SK-N-MC (cell line): ENCODE results near the gene CYB561.

Experiments used
- DNase-seq: peaks from one replicate; pipeline ENCODE4 v3.0.0-alpha.2; 2011; ENCODE audit warnings: low read depth, low spot score
- H3K27ac ChIP-seq: fragments of 200-600 bp; sonication (generic); 2 replicates; pipeline ENCODE4 v1.5.1; 2016; ENCODE audit warnings: mixed run types
- H3K36me3 ChIP-seq: fragments of 200-600 bp; sonication (generic); 2 replicates; pipeline ENCODE4 v1.6.1; 2017; ENCODE audit warnings: antibody characterized with exemption, low read length, mixed read lengths; ENCODE audit not compliant: insufficient read depth
- H3K4me3 ChIP-seq: fragments of 200-600 bp; sonication (generic); 2 replicates; pipeline ENCODE4 v1.5.1; 2016
- H3K9ac ChIP-seq: fragments of 200-600 bp; sonication (generic); 2 replicates; pipeline ENCODE4 v1.8.0; 2017; ENCODE audit warnings: mixed run types, mixed read lengths; ENCODE audit not compliant: insufficient read length
- H3K9me3 ChIP-seq: fragments of 200-600 bp; sonication (generic); 2 replicates; pipeline ENCODE4 v1.6.1; 2017; ENCODE audit warnings: low read depth, mild to moderate bottlenecking, antibody characterized with exemption, low read length, moderate library complexity, mixed read lengths
- EZH2 ChIP-seq: fragments of 200-600 bp; sonication (generic); IDR thresholded peaks from one replicate; pipeline ENCODE4 v1.6.1; 2017; ENCODE audit warnings: antibody characterized with exemption
- FOXP2 ChIP-seq: optimal IDR thresholded peaks from 2 replicates; pipeline ENCODE3; 2011; ENCODE audit warnings: mild to moderate bottlenecking, moderate library complexity; ENCODE audit not compliant: insufficient read depth; ENCODE audit errors: extremely low read length, control extremely low read depth
- POLR2AphosphoS5 ChIP-seq: IDR thresholded peaks from 2 replicates; pipeline ENCODE4 v1.6.1; 2012; ENCODE audit warnings: mild to moderate bottlenecking, low read depth, low read length, borderline replicate concordance

The CYB561 gene

GRCh38 chr17:63405741-63406261, 40.3 kb downstream of the CYB561 start:
- no peak for TF ChIP-seq EZH2
- no peak for TF ChIP-seq POLR2AphosphoS5
- no peak for TF ChIP-seq FOXP2
- no peak overlapping the region for H3K9ac ChIP-seq
- H3K36me3 ChIP-seq = no peaks in the 10 kb centered on the region
- no peaks in the 10 kb centered on the region for H3K9me3 ChIP-seq
- no peak overlapping the region for H3K27ac ChIP-seq
- DNase-seq = peak; percentile 75
- H3K4me3 ChIP-seq = no peak overlapping the region

- no peaks in the 10 kb centered on the region for H3K9me3 ChIP-seq
- no peak for DNase-seq
- no peak overlapping the region for H3K9ac ChIP-seq
- H3K36me3 ChIP-seq = no peaks in the 10 kb centered on the region
- H3K4me3 ChIP-seq = no peak overlapping the region
- H3K27ac ChIP-seq = no peak overlapping the region
- no peak for TF ChIP-seq POLR2AphosphoS5
- TF ChIP-seq FOXP2 = no peak
- no peak for TF ChIP-seq EZH2
Observed at GRCh38 chr17:63405020-63405419, 41.1 kb downstream of the CYB561 start.

GRCh38 chr17:63402431-63403212, 43.5 kb downstream of the CYB561 start:
- no peak for DNase-seq
- TF ChIP-seq POLR2AphosphoS5 (no peak), FOXP2 (no peak), EZH2 (no peak)

GRCh38 chr17:63399856-63400255, 46.2 kb downstream of the CYB561 start:
- Histone ChIP-seq H3K4me3 (no peak overlapping the region), H3K36me3 (no peaks in the 10 kb centered on the region), H3K27ac (no peak overlapping the region), H3K9ac (no peak overlapping the region), H3K9me3 (no peaks in the 10 kb centered on the region)
- no peak for DNase-seq
- no peak for TF ChIP-seq POLR2AphosphoS5

More at GRCh38 chr17:63402431-63403212, 43.5 kb downstream of the CYB561 start:
- H3K27ac ChIP-seq = no peak overlapping the region
- H3K4me3 ChIP-seq = no peak overlapping the region
- H3K9ac ChIP-seq = no peak overlapping the region
- H3K36me3 ChIP-seq = no peaks in the 10 kb centered on the region
- no peaks in the 10 kb centered on the region for H3K9me3 ChIP-seq

GRCh38 chr17:63399316-63399715, 46.8 kb downstream of the CYB561 start:
- Histone ChIP-seq H3K36me3 (no peaks in the 10 kb centered on the region), H3K9me3 (no peaks in the 10 kb centered on the region), H3K4me3 (no peak overlapping the region), H3K27ac (no peak overlapping the region), H3K9ac (no peak overlapping the region)
- DNase-seq = no peak
- no peak for TF ChIP-seq POLR2AphosphoS5
- no peak for TF ChIP-seq EZH2

- Histone ChIP-seq H3K27ac (no peak overlapping the region), H3K9me3 (no peaks in the 10 kb centered on the region), H3K36me3 (no peaks in the 10 kb centered on the region), H3K9ac (no peak overlapping the region), H3K4me3 (no peak overlapping the region)
- no peak for DNase-seq
- no peak for TF ChIP-seq FOXP2
- TF ChIP-seq POLR2AphosphoS5 = no peak
- TF ChIP-seq EZH2 = no peak
Observed at GRCh38 chr17:63398680-63399079, 47.4 kb downstream of the CYB561 start.

GRCh38 chr17:63395075-63395805, 50.9 kb downstream of the CYB561 start:
- no peak for DNase-seq
- Histone ChIP-seq H3K4me3 (no peak overlapping the region), H3K9me3 (no peaks in the 10 kb centered on the region), H3K9ac (no peak overlapping the region), H3K36me3 (no peaks in the 10 kb centered on the region), H3K27ac (no peak overlapping the region)
- TF ChIP-seq POLR2AphosphoS5 (no peak), EZH2 (no peak), FOXP2 (no peak)

- no peaks in the 10 kb centered on the region for H3K9me3 ChIP-seq
- DNase-seq = no peak
- no peak overlapping the region for H3K9ac ChIP-seq
- no peak overlapping the region for H3K4me3 ChIP-seq
- H3K36me3 ChIP-seq = no peaks in the 10 kb centered on the region
- TF ChIP-seq POLR2AphosphoS5 (no peak), FOXP2 (no peak)
- no peak overlapping the region for H3K27ac ChIP-seq
Observed at GRCh38 chr17:63390090-63390489, 56.0 kb downstream of the CYB561 start.
